Small intestine (tissue), 7 donors: ENCODE measurements around the gene UNC80. TPM values are rescaled to one million over a fixed set of nuclear protein-coding genes. Genes with fewer than 3 reads are reported as not detected.

ENCODE experiments used
- DNase-seq, 2 donors: peaks; one replicate each; pipeline versions ENCODE4 v3.0.0 to v3.0.0-alpha.2; 2013
- FAIRE-seq: peaks from 2 replicates; lab custom pipeline; 2012; peaks lifted over from hg19 to GRCh38; lab: Jason Lieb, UNC
- H3K27ac ChIP-seq, 3 donors: one replicate each; pipeline ENCODE4 v1.5.1; 2013; ENCODE audit warnings: low read length in 2 of 3, mild to moderate bottlenecking in 2 of 3, control low read depth in 1 of 3, inconsistent platforms in 1 of 3, low read depth in 1 of 3, moderate library complexity in 1 of 3
- H3K27me3 ChIP-seq, 3 donors: one replicate each; pipeline ENCODE4 v1.6.1; 2013; ENCODE audit warnings: low read length in 3 of 3, inconsistent platforms in 1 of 3; ENCODE audit not compliant: control insufficient read depth in 3 of 3, insufficient read depth in 3 of 3
- H3K36me3 ChIP-seq, 3 donors: one replicate each; pipeline ENCODE4 v1.6.1; 2013; ENCODE audit warnings: low read length in 3 of 3, inconsistent platforms in 1 of 3, low read depth in 1 of 3, mild to moderate bottlenecking in 1 of 3, moderate library complexity in 1 of 3; ENCODE audit not compliant: control insufficient read depth in 3 of 3, insufficient read depth in 2 of 3
- H3K4me1 ChIP-seq, 3 donors: one replicate each; pipeline ENCODE4 v1.6.1; 2013; ENCODE audit warnings: low read length in 2 of 3, inconsistent platforms in 1 of 3, low read depth in 1 of 3, mild to moderate bottlenecking in 1 of 3, moderate library complexity in 1 of 3; ENCODE audit not compliant: control insufficient read depth in 3 of 3, insufficient read depth in 2 of 3
- H3K4me3 ChIP-seq, 3 donors: one replicate each; pipeline ENCODE4 v1.5.1; 2013; ENCODE audit warnings: low read length in 3 of 3, control low read depth in 1 of 3, inconsistent platforms in 1 of 3, low read depth in 1 of 3, mild to moderate bottlenecking in 1 of 3, moderate library complexity in 1 of 3
- H3K9me3 ChIP-seq, 2 donors: one replicate each; pipeline ENCODE4 v1.6.1; 2013; ENCODE audit warnings: low read depth in 1 of 2, low read length in 1 of 2; ENCODE audit not compliant: control insufficient read depth in 2 of 2, insufficient read depth in 1 of 2
- WGBS, 3 donors: extraction: QIAGEN DNeasy Blood & Tissue Kit; methylation state at CpG; one replicate each; pipeline ENCODE4 v1.1.7; 2013; 5-methylcytosine and 5-hydroxymethylcytosine counted together
- polyA plus RNA-seq, 4 donors: library from polyadenylated mRNA; stranded (reverse) in 3 of 4; unstranded in 1 of 4; fragments of 200-250 nt in 3 of 4; fragments of 120-200 nt in 1 of 4; gene quantifications; one replicate each; pipeline versions ENCODE4 v1.2.1 to v1.2.3, GENCODE V29; 2013
- donor health status: healthy with polysubstance abuse.
- donor health status: control.
- donor health status: control.
- donor health status: Bipolar disorder and iron deficiency.
- donor health status: healthy.

The UNC80 gene
- polyA plus RNA-seq, 4 donors = 0.27 to 0.40 (median 0.33) TPM; not detected in 1

GRCh38 chr2:209943776-209944175 is 172.1 kb downstream of the UNC80 start:
- Histone ChIP-seq H3K4me1 (no peaks in the 10 kb centered on the region), H3K27me3 (no peaks in the 10 kb centered on the region), H3K36me3 (no peaks in the 10 kb centered on the region), H3K4me3 (no peak overlapping the region), H3K9me3 (no peaks in the 10 kb centered on the region), H3K27ac (no peak overlapping the region)
- no peak for FAIRE-seq
- DNase-seq = no peak

- FAIRE-seq = no peak
- WGBS, 3 donors = 84 to 88% (median 85%) methylated on average over 1 of the region's 1 CpG
- no peaks in the 10 kb centered on the region for H3K27me3 ChIP-seq
- no peaks in the 10 kb centered on the region for H3K4me1 ChIP-seq
- H3K4me3 ChIP-seq = no peak overlapping the region
- no peak for DNase-seq
- H3K9me3 ChIP-seq = no peaks in the 10 kb centered on the region
- H3K36me3 ChIP-seq = no peaks in the 10 kb centered on the region
- H3K27ac ChIP-seq = no peak overlapping the region
Observed at GRCh38 chr2:209946539-209946938, 174.9 kb downstream of the UNC80 start.

GRCh38 chr2:209956271-209956670 is 184.6 kb downstream of the UNC80 start:
- no peak for DNase-seq
- Histone ChIP-seq H3K36me3 (no peaks in the 10 kb centered on the region), H3K4me3 (no peak overlapping the region), H3K27ac (no peak overlapping the region), H3K27me3 (no peaks in the 10 kb centered on the region), H3K9me3 (no peaks in the 10 kb centered on the region), H3K4me1 (no peaks in the 10 kb centered on the region)
- 60 to 71% (median 70%) methylated on average over 2 of the region's 2 CpGs for WGBS, 3 donors
- FAIRE-seq = no peak

- Histone ChIP-seq H3K9me3 (no peaks in the 10 kb centered on the region), H3K36me3 (no peaks in the 10 kb centered on the region), H3K27ac (no peak overlapping the region), H3K4me3 (no peak overlapping the region), H3K4me1 (no peaks in the 10 kb centered on the region), H3K27me3 (no peaks in the 10 kb centered on the region)
- 10 to 66% (median 17%) methylated on average over 2 of the region's 2 CpGs for WGBS, 3 donors
- DNase-seq (no peak), FAIRE-seq (no peak)
Observed at GRCh38 chr2:209958016-209958415, 186.4 kb downstream of the UNC80 start.

- no peak overlapping the region for H3K27ac ChIP-seq
- no peak for DNase-seq
- no peaks in the 10 kb centered on the region for H3K9me3 ChIP-seq
Observed at GRCh38 chr2:209960045-209960444, 188.4 kb downstream of the UNC80 start.

GRCh38 chr2:209960676-209961630 is 189.3 kb downstream of the UNC80 start:
- no peaks in the 10 kb centered on the region for H3K4me1 ChIP-seq
- no peaks in the 10 kb centered on the region for H3K9me3 ChIP-seq
- 17 to 25% (median 18%) methylated on average over 4 of the region's 4 CpGs for WGBS, 3 donors
- no peak overlapping the region for H3K27ac ChIP-seq
- H3K27me3 ChIP-seq = no peaks in the 10 kb centered on the region
- H3K4me3 ChIP-seq = no peak overlapping the region
- H3K36me3 ChIP-seq = no peaks in the 10 kb centered on the region
- DNase-seq = peak; percentile 50 to 57
- no peak for FAIRE-seq

More at GRCh38 chr2:209960045-209960444, 188.4 kb downstream of the UNC80 start:
- Histone ChIP-seq H3K4me3 (no peak overlapping the region), H3K36me3 (no peaks in the 10 kb centered on the region), H3K4me1 (no peaks in the 10 kb centered on the region), H3K27me3 (no peaks in the 10 kb centered on the region)
- FAIRE-seq = no peak
- 68 to 70% (median 69%) methylated on average over 7 of the region's 7 CpGs for WGBS, 3 donors

GRCh38 chr2:209965723-209966122 is 194.1 kb downstream of the UNC80 start:
- Histone ChIP-seq H3K27ac (no peak overlapping the region), H3K4me1 (no peaks in the 10 kb centered on the region), H3K4me3 (no peak overlapping the region), H3K9me3 (no peaks in the 10 kb centered on the region), H3K27me3 (peaks cover 0 to 3% (median 2%) of the 10 kb centered on the region in 3 donors), H3K36me3 (no peaks in the 10 kb centered on the region)
- FAIRE-seq (no peak), DNase-seq (no peak)
- WGBS, 3 donors = 56 to 77% (median 76%) methylated on average over 2 of the region's 2 CpGs

GRCh38 chr2:209969692-209970091 is 198.1 kb downstream of the UNC80 start:
- 79 to 89% (median 88%) methylated on average over 4 of the region's 4 CpGs for WGBS, 3 donors
- Histone ChIP-seq H3K4me1 (no peaks in the 10 kb centered on the region), H3K27ac (no peak overlapping the region), H3K27me3 (peaks cover 0 to 6% (median 2%) of the 10 kb centered on the region in 3 donors), H3K36me3 (no peaks in the 10 kb centered on the region), H3K4me3 (no peak overlapping the region), H3K9me3 (no peaks in the 10 kb centered on the region)
- DNase-seq (no peak), FAIRE-seq (no peak)
